CD14-positive monocyte (primary cell): ENCODE measurements around the gene NARF. TPM values are rescaled to one million over a fixed set of nuclear protein-coding genes. Genes with fewer than 3 reads are reported as not detected.

ENCODE experiments used
- DNase-seq, 3 donors: peaks; one replicate each; pipeline ENCODE4 v3.0.0-alpha.2; 2011 to 2022
- H2AFZ ChIP-seq: 2 replicates; pipeline ENCODE4 v1.6.0; 2012; ENCODE audit warnings: mild to moderate bottlenecking, low read depth, low read length, inconsistent platforms; ENCODE audit not compliant: insufficient read depth, poor library complexity, severe bottlenecking
- H3K27ac ChIP-seq, 2 donors: 1 replicate in 1 of 2; 2 replicates in 1 of 2; pipeline ENCODE4 v1.5.1; 2012 to 2013; ENCODE audit warnings: low read length in 2 of 2, control low read depth in 1 of 2, inconsistent platforms in 1 of 2, low read depth in 1 of 2, mild to moderate bottlenecking in 1 of 2
- H3K27me3 ChIP-seq, 2 donors: one replicate each; pipeline versions ENCODE4 v1.6.0 to v1.6.1; 2011 to 2013; ENCODE audit warnings: low read length in 2 of 2; ENCODE audit not compliant: control insufficient read depth in 2 of 2, insufficient read depth in 2 of 2
- H3K36me3 ChIP-seq, 2 donors: replicated peaks in 1 of 2; 1 replicate in 1 of 2; 2 replicates in 1 of 2; pipeline versions ENCODE4 v1.5.1 to v1.6.1; 2012 to 2013; ENCODE audit warnings: low read length in 2 of 2, control low read depth in 1 of 2, inconsistent platforms in 1 of 2, mild to moderate bottlenecking in 1 of 2; ENCODE audit not compliant: insufficient read depth in 2 of 2, control insufficient read depth in 1 of 2
- H3K4me1 ChIP-seq, 2 donors: 1 replicate in 1 of 2; 2 replicates in 1 of 2; pipeline versions ENCODE4 v1.5.1 to v1.6.1; 2012 to 2013; ENCODE audit warnings: low read length in 2 of 2, control low read depth in 1 of 2, inconsistent platforms in 1 of 2, mild to moderate bottlenecking in 1 of 2, moderate library complexity in 1 of 2; ENCODE audit not compliant: insufficient read depth in 2 of 2, control insufficient read depth in 1 of 2
- H3K4me2 ChIP-seq: replicated peaks from 2 replicates; pipeline ENCODE3; 2012; ENCODE audit warnings: low read length, moderate library complexity, mild to moderate bottlenecking; ENCODE audit not compliant: poor library complexity, severe bottlenecking; ENCODE audit errors: extremely low read depth
- H3K4me3 ChIP-seq, 3 experiments: fragments of 200-600 bp in 1 of 3; sonication (generic) in 1 of 3; replicated peaks in 1 of 3; 1 replicate in 2 of 3; 2 replicates in 1 of 3; pipeline ENCODE4 v1.5.1; 2011 to 2013; ENCODE audit warnings: low read length in 3 of 3, mild to moderate bottlenecking in 3 of 3, control low read depth in 2 of 3, low read depth in 2 of 3, inconsistent platforms in 1 of 3, moderate library complexity in 1 of 3
- H3K79me2 ChIP-seq: 2 replicates; pipeline ENCODE4 v1.6.0; 2012; ENCODE audit warnings: mild to moderate bottlenecking, control low read depth, inconsistent platforms, low read length, moderate library complexity; ENCODE audit not compliant: insufficient read depth
- H3K9ac ChIP-seq: 2 replicates; pipeline ENCODE4 v1.6.0; 2017; ENCODE audit warnings: low read length, mild to moderate bottlenecking; ENCODE audit not compliant: insufficient read depth, poor library complexity, severe bottlenecking
- H3K9me3 ChIP-seq, 2 donors: replicated peaks in 1 of 2; 1 replicate in 1 of 2; 2 replicates in 1 of 2; pipeline versions ENCODE4 v1.5.1 to v1.6.1; 2012 to 2013; ENCODE audit warnings: low read length in 2 of 2, control low read depth in 1 of 2; ENCODE audit not compliant: control insufficient read depth in 1 of 2, insufficient read depth in 1 of 2
- H4K20me1 ChIP-seq: 2 replicates; pipeline ENCODE4 v1.6.0; 2012; ENCODE audit warnings: mild to moderate bottlenecking, low read length, control low read depth, moderate library complexity; ENCODE audit not compliant: insufficient read depth
- H3K27ac Mint-ChIP-seq, 7 donors: one replicate each; pipeline ENCODE4 v1.8.0; 2020; ENCODE audit warnings: mild to moderate bottlenecking in 7 of 7, mixed read lengths in 7 of 7, moderate library complexity in 6 of 7, inconsistent platforms in 2 of 7
- H3K27me3 Mint-ChIP-seq, 3 donors: one replicate each; pipeline ENCODE4 v1.8.0; 2021 to 2022; ENCODE audit warnings: low read depth in 3 of 3, mild to moderate bottlenecking in 3 of 3, mixed read lengths in 3 of 3, moderate library complexity in 3 of 3, inconsistent platforms in 1 of 3
- H3K36me3 Mint-ChIP-seq, 2 donors: one replicate each; pipeline ENCODE4 v1.8.0; 2020; ENCODE audit warnings: mixed read lengths in 2 of 2, inconsistent platforms in 1 of 2, mild to moderate bottlenecking in 1 of 2
- H3K4me1 Mint-ChIP-seq: one replicate; pipeline ENCODE4 v1.8.0; 2020; ENCODE audit warnings: mild to moderate bottlenecking, mixed read lengths
- H3K4me3 Mint-ChIP-seq, 2 donors: one replicate each; pipeline ENCODE4 v1.8.0; 2020; ENCODE audit warnings: mild to moderate bottlenecking in 2 of 2, mixed read lengths in 2 of 2, moderate library complexity in 1 of 2
- H3K9me3 Mint-ChIP-seq, 7 donors: one replicate each; pipeline ENCODE4 v1.8.0; 2020 to 2022; ENCODE audit warnings: mixed read lengths in 7 of 7, mild to moderate bottlenecking in 6 of 7, moderate library complexity in 6 of 7, inconsistent platforms in 2 of 7
- CTCF ChIP-seq: fragments of 200-600 bp; IDR thresholded peaks from one replicate; pipeline ENCODE4 v1.8.0; 2022; ENCODE audit warnings: antibody characterized with exemption, mild to moderate bottlenecking
- WGBS: methylation state at CpG from one replicate; pipeline ENCODE4 v1.1.5; 2013; ENCODE audit warnings: missing lambda C conversion rate; ENCODE audit not compliant: insufficient coverage; 5-methylcytosine and 5-hydroxymethylcytosine counted together
- intact Hi-C, 2 donors: fragments of 100-400 bp; cut with micrococcal nuclease; formaldehyde crosslinking; loops; one replicate each; pipeline versions ENCODE4 v1.15.0 to v1.15.1; 2023
- polyA plus RNA-seq, 3 donors: library from polyadenylated mRNA; depleted of rRNA in 1 of 3; unstranded in 2 of 3; stranded (reverse) in 1 of 3; fragments of 300-500 nt in 2 of 3; fragments of >200 nt in 1 of 3; fragmentation: Illumina TruSeq in 2 of 3; gene quantifications; 1 replicate in 2 of 3; 2 replicates in 1 of 3; pipeline ENCODE4 v1.2.3, GENCODE V29; 2012 to 2021

Gene NARF
- polyA plus RNA-seq, 3 donors, result 91.2 to 101 (median 100) TPM

- Histone ChIP-seq H3K9ac (no peak overlapping the region), H3K27ac (no peak overlapping the region), H3K27me3 (no peaks in the 10 kb centered on the region), H3K4me1 (peaks cover 3 to 4% of the 10 kb centered on the region in 2 donors), H3K36me3 (peaks cover 16 to 31% of the 10 kb centered on the region in 2 donors), H3K4me2 (no peak overlapping the region), H3K79me2 (no peaks in the 10 kb centered on the region), H3K4me3 (no peak overlapping the region), H2AFZ (no peak overlapping the region), H4K20me1 (no peaks in the 10 kb centered on the region), H3K9me3 (no peaks in the 10 kb centered on the region)
- no peak overlapping the region for H3K27ac Mint-ChIP-seq
- DNase-seq, result no peak
- 94% methylated on average over 11 of the region's 15 CpGs for WGBS
- H3K9me3 Mint-ChIP-seq, result no peaks in the 10 kb centered on the region
- H3K4me1 Mint-ChIP-seq, result peaks cover 12% of the 10 kb centered on the region
- H3K4me3 Mint-ChIP-seq, result no peak overlapping the region
- intact Hi-C loops, result loop anchor here in 1 of 2 donors (10.0 kb wide), 1 partner anchor 63 kb away; no protein-coding TSS in a partner anchor
- H3K36me3 Mint-ChIP-seq, result peaks cover 27 to 30% of the 10 kb centered on the region in 2 donors
- no peak for TF ChIP-seq CTCF
- H3K27me3 Mint-ChIP-seq, result peaks cover 0 to 2% (median 0%) of the 10 kb centered on the region in 3 donors
Measured at GRCh38 chr17:82491533-82491932, 33.0 kb downstream of the NARF start.

GRCh38 chr17:82492643-82493225 lies 34.2 kb downstream of the NARF start:
- peaks cover 18% of the 10 kb centered on the region for H3K4me1 Mint-ChIP-seq
- Histone ChIP-seq H4K20me1 (no peaks in the 10 kb centered on the region), H3K4me1 (peaks cover 10 to 13% of the 10 kb centered on the region in 2 donors), H3K27me3 (no peaks in the 10 kb centered on the region), H3K9me3 (no peaks in the 10 kb centered on the region), H3K4me2 (no peak overlapping the region), H3K4me3 (no peak overlapping the region), H2AFZ (no peak overlapping the region), H3K9ac (no peak overlapping the region), H3K36me3 (peaks cover 10 to 19% of the 10 kb centered on the region in 2 donors), H3K27ac (no peak overlapping the region), H3K79me2 (no peaks in the 10 kb centered on the region)
- 95% methylated on average over 6 of the region's 13 CpGs for WGBS
- H3K9me3 Mint-ChIP-seq, result no peaks in the 10 kb centered on the region
- peaks cover 0 to 4% (median 0%) of the 10 kb centered on the region in 3 donors for H3K27me3 Mint-ChIP-seq
- H3K36me3 Mint-ChIP-seq, result peaks cover 16 to 18% of the 10 kb centered on the region in 2 donors
- intact Hi-C loops, result loop anchor here in 1 of 2 donors (10.0 kb wide), 1 partner anchor 62 kb away; no protein-coding TSS in a partner anchor
- H3K27ac Mint-ChIP-seq, result peak overlapping the region in 1 of 7 donors; percentile 54
- H3K4me3 Mint-ChIP-seq, result no peak overlapping the region
- TF ChIP-seq CTCF, result no peak
- no peak for DNase-seq
